ENCODE measurements around the gene MSGN1. TPM values are rescaled to one million over a fixed set of nuclear protein-coding genes. Genes with fewer than 3 reads are reported as not detected.

The MSGN1 gene
- total RNA-seq, 1 donor from 2014 or later: not detected

- TF ChIP-seq CTCF (IDR thresholded peaks at IDR 0.05): no peak
- DNase-seq (ENCODE audit: low spot score): no peak
- H3K36me3 Mint-ChIP-seq (ENCODE audit: low read depth): no peaks in the 10 kb centered on the region
- H3K9me3 Mint-ChIP-seq (ENCODE audit: low read depth): peaks cover 3% of the 10 kb centered on the region
- no peak overlapping the region for H3K27ac Mint-ChIP-seq (ENCODE audit: unreplicated experiment)
- H3K4me3 Mint-ChIP-seq (ENCODE audit: unreplicated experiment): no peak overlapping the region
- peaks cover 4% of the 10 kb centered on the region for H3K4me1 Mint-ChIP-seq (ENCODE audit: low read depth)
- peaks cover 15% of the 10 kb centered on the region for H3K27me3 Mint-ChIP-seq (ENCODE audit: low read depth)
Measured at GRCh38 chr2:17791817-17792130, 24.5 kb upstream of the MSGN1 start.

GRCh38 chr2:17792515-17792914 lies 23.7 kb upstream of the MSGN1 start:
- H3K36me3 Mint-ChIP-seq (ENCODE audit: low read depth): no peaks in the 10 kb centered on the region
- peaks cover 15% of the 10 kb centered on the region for H3K27me3 Mint-ChIP-seq (ENCODE audit: low read depth)
- DNase-seq (ENCODE audit: low spot score): no peak
- no peak overlapping the region for H3K4me3 Mint-ChIP-seq (ENCODE audit: unreplicated experiment)
- H3K27ac Mint-ChIP-seq (ENCODE audit: unreplicated experiment): no peak overlapping the region
- peaks cover 4% of the 10 kb centered on the region for H3K4me1 Mint-ChIP-seq (ENCODE audit: low read depth)
- no peak for TF ChIP-seq CTCF (IDR thresholded peaks at IDR 0.05)
- H3K9me3 Mint-ChIP-seq (ENCODE audit: low read depth): peaks cover 3% of the 10 kb centered on the region

GRCh38 chr2:17793296-17793695 lies 23.0 kb upstream of the MSGN1 start:
- Mint-ChIP-seq H3K9me3 (ENCODE audit: low read depth) (peaks cover 3% of the 10 kb centered on the region), H3K27me3 (ENCODE audit: low read depth) (peaks cover 15% of the 10 kb centered on the region), H3K4me3 (ENCODE audit: unreplicated experiment) (no peak overlapping the region), H3K4me1 (ENCODE audit: low read depth) (peaks cover 4% of the 10 kb centered on the region), H3K36me3 (ENCODE audit: low read depth) (no peaks in the 10 kb centered on the region), H3K27ac (ENCODE audit: unreplicated experiment) (no peak overlapping the region)
- no peak for DNase-seq (ENCODE audit: low spot score)
- TF ChIP-seq CTCF (IDR thresholded peaks at IDR 0.05): no peak

GRCh38 chr2:17793803-17794354 lies 22.4 kb upstream of the MSGN1 start:
- DNase-seq (ENCODE audit: low spot score): no peak

GRCh38 chr2:17795309-17795708 lies 21.0 kb upstream of the MSGN1 start:
- H3K9me3 Mint-ChIP-seq (ENCODE audit: low read depth): peaks cover 3% of the 10 kb centered on the region
- H3K27ac Mint-ChIP-seq (ENCODE audit: unreplicated experiment): no peak overlapping the region
- no peak for TF ChIP-seq CTCF (IDR thresholded peaks at IDR 0.05)
- DNase-seq (ENCODE audit: low spot score): no peak
- H3K36me3 Mint-ChIP-seq (ENCODE audit: low read depth): no peaks in the 10 kb centered on the region
- no peak overlapping the region for H3K4me3 Mint-ChIP-seq (ENCODE audit: unreplicated experiment)
- H3K27me3 Mint-ChIP-seq (ENCODE audit: low read depth): peaks cover 17% of the 10 kb centered on the region
- H3K4me1 Mint-ChIP-seq (ENCODE audit: low read depth): peaks cover 4% of the 10 kb centered on the region

More at GRCh38 chr2:17793803-17794354, 22.4 kb upstream of the MSGN1 start:
- Mint-ChIP-seq H3K4me1 (ENCODE audit: low read depth) (peaks cover 4% of the 10 kb centered on the region), H3K27ac (ENCODE audit: unreplicated experiment) (no peak overlapping the region), H3K27me3 (ENCODE audit: low read depth) (peaks cover 15% of the 10 kb centered on the region), H3K9me3 (ENCODE audit: low read depth) (peaks cover 3% of the 10 kb centered on the region), H3K36me3 (ENCODE audit: low read depth) (no peaks in the 10 kb centered on the region), H3K4me3 (ENCODE audit: unreplicated experiment) (no peak overlapping the region)
- no peak for TF ChIP-seq CTCF (IDR thresholded peaks at IDR 0.05)

All from chondrocyte (in vitro differentiated cells).